ENCODE results near the gene ZNF672. TPM values are rescaled to one million over a fixed set of nuclear protein-coding genes. Genes with fewer than 3 reads are reported as not detected.

The ZNF672 gene
- polyA plus RNA-seq, 1 of the 3 experiments (the other 2 are of a cell fraction), result 14.2 TPM

DNA sequence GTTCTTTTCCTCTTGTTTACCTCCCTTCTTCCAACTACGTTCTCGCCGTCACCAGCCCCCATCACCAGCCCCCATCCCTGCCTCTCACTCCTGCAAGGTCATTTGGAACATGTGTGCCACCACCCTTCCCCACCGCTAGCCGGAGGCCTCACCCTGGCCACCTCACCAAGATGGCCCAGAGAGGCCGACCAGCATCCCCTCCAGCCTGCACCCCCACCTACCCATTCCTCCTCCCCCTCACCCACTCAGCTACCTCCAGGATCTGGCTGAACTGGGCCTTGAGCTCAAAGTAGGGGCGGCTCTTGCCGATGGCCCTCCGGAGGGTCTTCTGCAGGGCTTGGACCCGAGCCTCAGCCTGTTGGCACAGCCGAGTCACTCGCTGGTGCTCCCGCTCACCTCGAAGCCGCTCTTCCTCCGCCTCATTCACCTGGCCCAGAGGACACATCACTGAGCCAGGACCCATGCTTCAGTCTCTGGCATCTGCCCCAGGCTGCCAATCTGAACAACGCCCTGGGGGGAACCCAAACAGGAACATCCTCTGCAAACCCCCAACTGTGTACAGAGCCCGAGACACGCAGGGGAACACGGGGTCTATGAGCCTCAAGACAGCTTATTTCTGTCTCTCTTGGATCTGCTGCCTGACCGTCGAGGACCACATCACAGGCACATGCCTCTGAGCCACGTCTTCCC, 25.1 kb upstream of the ZNF672 start:
- Histone ChIP-seq H3K9me3 (no peaks in the 10 kb centered on the region), H3K4me3 (ENCODE audit: low read depth in 2 of 2, low read length in 1 of 2) (no peak overlapping the region), H3K36me3 (replicated peaks in 1 of 2; ENCODE audit: control insufficient read depth in 1 of 2, insufficient read depth in 2 of 2, low read length in 1 of 2) (peaks cover 13 to 59% of the 10 kb centered on the region in 2 experiments), H3K27ac (ENCODE audit: low read depth in 2 of 2, low read length in 1 of 2) (no peak overlapping the region), H3K9ac (no peak overlapping the region), H4K20me1 (ENCODE audit: insufficient read depth) (no peaks in the 10 kb centered on the region), H3K4me2 (no peak overlapping the region), H3K79me2 (ENCODE audit: insufficient read depth) (peaks cover 13% of the 10 kb centered on the region; the same call in 1 of the 2 replicates), H3F3A (replicated peaks; ENCODE audit: insufficient read depth) (no peaks in the 10 kb centered on the region), H2AFZ (ENCODE audit: low read depth) (no peak overlapping the region), H3K27me3 (ENCODE audit: insufficient read depth) (no peaks in the 10 kb centered on the region), H3K9me2 (no peaks in the 10 kb centered on the region), H3K4me1 (ENCODE audit: control insufficient read depth in 1 of 2, insufficient read depth in 2 of 2, low read depth in 1 of 2, low read length in 1 of 2) (peaks cover 0 to 9% of the 10 kb centered on the region in 2 experiments; a peak in 1 of 4 replicates)
- ChIA-PET POLR2A (no interaction called here), CTCF (interaction anchor here (0.9 to 9.9 kb wide), 3 partner anchors 7 to 187 kb away, joined by 3 to 122 read pairs (median 3); no protein-coding TSS in a partner anchor)
- DNase-seq, result no peak
- TF ChIP-seq GATA2 (CRISPR knock-in tag; IDR thresholded peaks at IDR 0.05) (no peak), NFIC (IDR thresholded peaks at IDR 0.05; ENCODE audit: borderline replicate concordance) (no peak), GABPA (IDR thresholded peaks at IDR 0.05; ENCODE audit: low read depth) (no peak), MEF2A (IDR thresholded peaks at IDR 0.05; ENCODE audit: borderline replicate concordance, low read depth) (no peak), CHD2 (IDR thresholded peaks at IDR 0.05; ENCODE audit: low read length, partially characterized antibody) (no peak), ELF1 (IDR thresholded peaks at IDR 0.05) (no peak), RCOR1 (IDR thresholded peaks at IDR 0.05; ENCODE audit: low read length) (no peak), MAX (IDR thresholded peaks at IDR 0.05; ENCODE audit: low read depth) (no peak), PBX3 (IDR thresholded peaks at IDR 0.05) (no peak), MXI1 (IDR thresholded peaks at IDR 0.05; ENCODE audit: low read depth, low read length) (no peak), FOXJ3 (CRISPR knock-in tag; IDR thresholded peaks at IDR 0.05) (no peak), JUND (IDR thresholded peaks at IDR 0.05) (no peak)
- TF ChIP-seq, protein P1, sequence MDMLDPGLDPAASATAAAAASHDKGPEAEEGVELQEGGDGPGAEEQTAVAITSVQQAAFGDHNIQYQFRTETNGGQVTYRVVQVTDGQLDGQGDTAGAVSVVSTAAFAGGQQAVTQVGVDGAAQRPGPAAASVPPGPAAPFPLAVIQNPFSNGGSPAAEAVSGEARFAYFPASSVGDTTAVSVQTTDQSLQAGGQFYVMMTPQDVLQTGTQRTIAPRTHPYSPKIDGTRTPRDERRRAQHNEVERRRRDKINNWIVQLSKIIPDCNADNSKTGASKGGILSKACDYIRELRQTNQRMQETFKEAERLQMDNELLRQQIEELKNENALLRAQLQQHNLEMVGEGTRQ (IDR thresholded peaks at IDR 0.05; ENCODE audit: borderline replicate concordance, low read depth, low read length), result no peak
- TF ChIP-seq, protein P2, sequence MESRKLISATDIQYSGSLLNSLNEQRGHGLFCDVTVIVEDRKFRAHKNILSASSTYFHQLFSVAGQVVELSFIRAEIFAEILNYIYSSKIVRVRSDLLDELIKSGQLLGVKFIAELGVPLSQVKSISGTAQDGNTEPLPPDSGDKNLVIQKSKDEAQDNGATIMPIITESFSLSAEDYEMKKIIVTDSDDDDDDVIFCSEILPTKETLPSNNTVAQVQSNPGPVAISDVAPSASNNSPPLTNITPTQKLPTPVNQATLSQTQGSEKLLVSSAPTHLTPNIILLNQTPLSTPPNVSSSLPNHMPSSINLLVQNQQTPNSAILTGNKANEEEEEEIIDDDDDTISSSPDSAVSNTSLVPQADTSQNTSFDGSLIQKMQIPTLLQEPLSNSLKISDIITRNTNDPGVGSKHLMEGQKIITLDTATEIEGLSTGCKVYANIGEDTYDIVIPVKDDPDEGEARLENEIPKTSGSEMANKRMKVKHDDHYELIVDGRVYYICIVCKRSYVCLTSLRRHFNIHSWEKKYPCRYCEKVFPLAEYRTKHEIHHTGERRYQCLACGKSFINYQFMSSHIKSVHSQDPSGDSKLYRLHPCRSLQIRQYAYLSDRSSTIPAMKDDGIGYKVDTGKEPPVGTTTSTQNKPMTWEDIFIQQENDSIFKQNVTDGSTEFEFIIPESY (IDR thresholded peaks at IDR 0.05; ENCODE audit: borderline replicate concordance, low read depth), result no peak
- TF ChIP-seq, protein P3, sequence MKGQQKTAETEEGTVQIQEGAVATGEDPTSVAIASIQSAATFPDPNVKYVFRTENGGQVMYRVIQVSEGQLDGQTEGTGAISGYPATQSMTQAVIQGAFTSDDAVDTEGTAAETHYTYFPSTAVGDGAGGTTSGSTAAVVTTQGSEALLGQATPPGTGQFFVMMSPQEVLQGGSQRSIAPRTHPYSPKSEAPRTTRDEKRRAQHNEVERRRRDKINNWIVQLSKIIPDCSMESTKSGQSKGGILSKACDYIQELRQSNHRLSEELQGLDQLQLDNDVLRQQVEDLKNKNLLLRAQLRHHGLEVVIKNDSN (IDR thresholded peaks at IDR 0.05; ENCODE audit: borderline replicate concordance, low read depth), result no peak
- WGBS (ENCODE audit: low lambda C conversion rate), result 97% methylated on average over 23 of the region's 23 CpGs

All from SK-N-SH (cell line).